Astrocyte (in vitro differentiated cells and primary cell): ENCODE data around the gene FLT1. TPM values are rescaled to one million over a fixed set of nuclear protein-coding genes. Genes with fewer than 3 reads are reported as not detected.
A peak's percentile ranks its signal among the peaks of the same experiment; 100 is the strongest.

Experiments
- DNase-seq: peaks from one replicate; pipeline ENCODE4 v3.0.0-alpha.2; 2010; ENCODE audit warnings: low read depth
- FAIRE-seq: peaks from 2 replicates; lab custom pipeline; 2011; peaks lifted over from hg19 to GRCh38; lab: Jason Lieb, UNC
- H2AFZ ChIP-seq: 2 replicates; pipeline ENCODE4 v1.6.0; 2012; ENCODE audit warnings: low read depth, low read length, inconsistent platforms
- H3K27ac ChIP-seq: 2 replicates; pipeline ENCODE4 v1.5.1; 2011; ENCODE audit warnings: low read depth, low read length, inconsistent platforms
- H3K27me3 ChIP-seq: 2 replicates; pipeline ENCODE4 v1.6.0; 2011; ENCODE audit warnings: low read length, inconsistent platforms; ENCODE audit not compliant: insufficient read depth
- H3K36me3 ChIP-seq: 2 replicates; pipeline ENCODE4 v1.5.1; 2011; ENCODE audit warnings: low read length, inconsistent platforms; ENCODE audit not compliant: insufficient read depth
- H3K4me1 ChIP-seq: 2 replicates; pipeline ENCODE4 v1.5.1; 2011; ENCODE audit warnings: low read length, inconsistent platforms; ENCODE audit not compliant: insufficient read depth
- H3K4me2 ChIP-seq: 2 replicates; pipeline ENCODE4 v1.6.0; 2012; ENCODE audit warnings: low read length, inconsistent platforms
- H3K4me3 ChIP-seq: 2 replicates; pipeline ENCODE4 v1.5.1; 2011; ENCODE audit warnings: low read depth, mild to moderate bottlenecking, low read length, inconsistent platforms; ENCODE audit not compliant: insufficient read depth
- H3K79me2 ChIP-seq: 2 replicates; pipeline ENCODE4 v1.6.0; 2012; ENCODE audit warnings: mild to moderate bottlenecking, low read length, inconsistent platforms; ENCODE audit not compliant: insufficient read depth
- H3K9ac ChIP-seq: 2 replicates; pipeline ENCODE4 v1.6.0; 2012; ENCODE audit warnings: mild to moderate bottlenecking, low read length, inconsistent platforms
- H3K9me3 ChIP-seq: 2 replicates; pipeline ENCODE4 v1.5.1; 2012; ENCODE audit warnings: low read depth, mild to moderate bottlenecking, low read length, inconsistent platforms; ENCODE audit not compliant: insufficient read depth
- H4K20me1 ChIP-seq: 2 replicates; pipeline ENCODE4 v1.6.0; 2012; ENCODE audit warnings: low read length, inconsistent platforms; ENCODE audit not compliant: insufficient read depth
- H3K27ac Mint-ChIP-seq: one replicate; pipeline ENCODE4 v1.8.0; 2021; ENCODE audit warnings: mild to moderate bottlenecking, mixed read lengths; ENCODE audit not compliant: unreplicated experiment
- H3K27me3 Mint-ChIP-seq: one replicate; pipeline ENCODE4 v1.8.0; 2021; ENCODE audit warnings: low read depth, mixed read lengths; ENCODE audit not compliant: unreplicated experiment
- H3K36me3 Mint-ChIP-seq: one replicate; pipeline ENCODE4 v1.8.0; 2021; ENCODE audit warnings: low read depth, mixed read lengths; ENCODE audit not compliant: unreplicated experiment
- H3K4me1 Mint-ChIP-seq: one replicate; pipeline ENCODE4 v1.8.0; 2021; ENCODE audit warnings: low read depth, mixed read lengths; ENCODE audit not compliant: unreplicated experiment
- H3K4me3 Mint-ChIP-seq: one replicate; pipeline ENCODE4 v1.8.0; 2021; ENCODE audit warnings: mild to moderate bottlenecking, moderate library complexity, mixed read lengths; ENCODE audit not compliant: unreplicated experiment
- H3K9me3 Mint-ChIP-seq: one replicate; pipeline ENCODE4 v1.8.0; 2021; ENCODE audit warnings: mild to moderate bottlenecking, mixed read lengths; ENCODE audit not compliant: unreplicated experiment
- CTCF ChIP-seq: IDR thresholded peaks from 2 replicates; pipeline ENCODE4 v1.5.1; 2011; ENCODE audit warnings: low read depth, mild to moderate bottlenecking, inconsistent platforms, low read length, moderate library complexity; ENCODE audit not compliant: insufficient read depth
- EZH2 ChIP-seq: IDR thresholded peaks from 2 replicates; pipeline ENCODE4 v1.6.1; 2012; ENCODE audit warnings: mild to moderate bottlenecking, low read length, inconsistent platforms; ENCODE audit not compliant: insufficient read depth
- total RNA-seq: library from RNA; stranded (reverse); gene quantifications from 2 replicates; pipeline ENCODE4 v1.2.1, GENCODE V29; 2021

FLT1 gene
- total RNA-seq, 1 donor from 2014 or later: 7.3 TPM

- H3K27ac ChIP-seq: peak overlapping the region; percentile 24
- no peak for TF ChIP-seq CTCF
- no peak for TF ChIP-seq EZH2
These were observed 157.5 kb downstream of the FLT1 start for GRCh38 chr13:28337166-28338005.

GRCh38 chr13:28336193-28336657 lies 158.7 kb downstream of the FLT1 start:
- TF ChIP-seq CTCF: no peak
- TF ChIP-seq EZH2: no peak
- FAIRE-seq (no peak), DNase-seq (no peak)
- no peaks in the 10 kb centered on the region for H3K79me2 ChIP-seq
- Mint-ChIP-seq H3K4me3 (no peak overlapping the region), H3K9me3 (no peaks in the 10 kb centered on the region), H3K27ac (no peak overlapping the region), H3K4me1 (peaks cover 30% of the 10 kb centered on the region), H3K36me3 (no peaks in the 10 kb centered on the region), H3K27me3 (no peaks in the 10 kb centered on the region)
- H3K4me1 ChIP-seq: peaks cover 36% of the 10 kb centered on the region
- H3K9me3 ChIP-seq: no peaks in the 10 kb centered on the region
- H3K4me3 ChIP-seq: no peak overlapping the region
- no peak overlapping the region for H3K27ac ChIP-seq
- no peaks in the 10 kb centered on the region for H4K20me1 ChIP-seq
- no peaks in the 10 kb centered on the region for H3K27me3 ChIP-seq
- H3K9ac ChIP-seq: no peak overlapping the region
- no peak overlapping the region for H3K4me2 ChIP-seq
- H2AFZ ChIP-seq: no peak overlapping the region
- H3K36me3 ChIP-seq: no peaks in the 10 kb centered on the region

More at GRCh38 chr13:28337166-28338005, 157.5 kb downstream of the FLT1 start:
- H3K4me3 ChIP-seq: no peak overlapping the region
- H3K4me1 ChIP-seq: peaks cover 36% of the 10 kb centered on the region
- H3K36me3 Mint-ChIP-seq: no peaks in the 10 kb centered on the region
- peak overlapping the region; percentile 34 for H3K9ac ChIP-seq
- no peak overlapping the region for H3K4me3 Mint-ChIP-seq
- no peaks in the 10 kb centered on the region for H4K20me1 ChIP-seq
- no peaks in the 10 kb centered on the region for H3K79me2 ChIP-seq
- no peaks in the 10 kb centered on the region for H3K9me3 Mint-ChIP-seq
- no peaks in the 10 kb centered on the region for H3K27me3 ChIP-seq
- peaks cover 36% of the 10 kb centered on the region for H3K4me1 Mint-ChIP-seq
- H3K27me3 Mint-ChIP-seq: no peaks in the 10 kb centered on the region
- no peak overlapping the region for H2AFZ ChIP-seq
- no peaks in the 10 kb centered on the region for H3K36me3 ChIP-seq
- FAIRE-seq: peak; percentile 83
- H3K27ac Mint-ChIP-seq: no peak overlapping the region
- no peaks in the 10 kb centered on the region for H3K9me3 ChIP-seq
- DNase-seq: peak; percentile 80
- H3K4me2 ChIP-seq: peak overlapping the region; percentile 26
